HG02840 (cell line): Measurements from ENCODE around the gene COL11A1.
"Not testable (repeated sequence)": the region's sequence is repeated elsewhere in the genome, so short reads cannot be mapped to it uniquely, and the experiment has no call there.

ENCODE experiments used
- ATAC-seq: cut with Tn5 transposase; IDR thresholded peaks from one replicate; pipeline ENCODE4 v1.9.1; 2021; ENCODE audit warnings: mild to moderate bottlenecking, moderate library complexity, moderate number of reproducible peaks; ENCODE audit not compliant: unreplicated experiment, low FRiP score

COL11A1 gene

GRCh38 chr1:103087256-103087655 is 21.1 kb downstream of the COL11A1 start:
- ATAC-seq, result no peak

DNA sequence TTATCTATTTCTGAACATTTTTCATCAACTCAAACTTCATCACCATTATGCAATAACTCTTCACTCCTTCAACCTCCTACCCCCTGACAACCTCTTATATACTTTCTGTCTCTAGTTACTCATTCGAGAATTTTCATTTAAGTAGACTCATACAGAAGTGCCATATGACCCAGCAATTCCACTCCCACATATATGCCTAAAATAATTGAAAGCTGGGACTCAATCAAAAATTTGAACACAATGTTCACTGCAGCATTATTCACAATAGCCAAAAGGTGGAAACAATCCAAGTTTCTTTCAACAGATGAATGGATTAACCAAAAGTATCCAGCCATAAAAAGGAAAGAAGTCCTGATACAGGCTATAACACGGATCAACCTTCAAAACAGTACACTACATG is 24.1 kb downstream of the COL11A1 start:
- ATAC-seq, result no peak

- no peak for ATAC-seq
Observed at GRCh38 chr1:103075316-103076000, 32.9 kb downstream of the COL11A1 start.

DNA sequence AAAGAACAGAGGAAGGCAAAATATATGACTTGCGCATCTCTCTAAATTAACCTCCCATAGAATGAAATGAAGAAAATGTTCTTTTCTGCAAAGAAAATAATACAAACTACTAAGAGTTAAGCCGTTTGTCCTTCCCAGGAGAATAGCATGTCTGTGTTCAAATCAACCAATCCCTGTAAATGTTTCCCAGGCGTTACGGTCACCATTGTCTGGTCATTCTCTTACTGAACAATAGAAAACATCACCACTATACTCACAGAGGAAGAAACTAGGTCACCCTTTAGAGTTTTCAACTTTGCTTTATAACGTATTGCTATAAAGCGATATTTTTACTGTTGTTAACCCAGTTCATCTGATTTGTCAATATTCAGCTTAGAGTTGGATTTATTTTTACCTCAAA is 34.1 kb downstream of the COL11A1 start:
- ATAC-seq, result no peak

GRCh38 chr1:103069201-103069600 is 39.1 kb downstream of the COL11A1 start:
- ATAC-seq, result no peak

DNA sequence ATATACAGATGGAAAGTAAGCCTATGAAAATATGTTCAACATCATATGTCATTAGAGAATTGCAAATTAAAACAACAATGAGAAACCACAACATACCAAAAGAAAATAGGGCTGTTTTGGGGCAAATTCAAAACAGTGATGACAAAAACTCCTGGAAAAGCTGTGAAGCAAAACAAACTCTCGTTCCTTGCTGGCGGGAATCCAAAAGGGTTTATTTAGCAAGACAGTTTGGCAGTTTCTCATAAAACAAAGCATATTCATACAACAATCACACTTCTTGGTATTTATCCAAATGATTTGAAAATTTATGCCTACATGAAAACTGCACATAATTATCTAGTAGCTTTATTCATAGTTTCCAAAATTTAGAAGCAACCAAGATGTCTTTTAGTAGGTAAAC is 44.4 kb downstream of the COL11A1 start:
- no peak for ATAC-seq

GRCh38 chr1:103058391-103058790 is 49.9 kb downstream of the COL11A1 start:
- ATAC-seq, result no peak

DNA sequence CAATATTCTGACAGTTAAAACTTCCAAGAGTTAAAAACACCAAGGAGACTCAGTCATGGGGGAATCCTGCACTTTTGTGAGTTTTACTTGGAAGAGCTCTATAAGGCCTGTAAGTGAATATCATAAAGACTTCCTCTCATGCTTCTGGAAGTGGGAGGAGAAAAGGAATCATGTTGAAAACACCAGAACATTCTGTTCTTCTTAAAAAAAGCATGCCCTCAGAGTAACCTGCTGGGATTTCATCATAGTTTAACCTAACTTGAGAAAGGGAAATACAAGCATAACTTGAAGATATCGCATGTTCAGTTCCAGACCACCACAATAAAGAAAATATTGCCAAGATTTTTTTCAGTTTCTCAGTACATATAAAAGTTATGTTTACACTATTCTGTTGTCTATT is 51.9 kb downstream of the COL11A1 start:
- no peak for ATAC-seq

DNA sequence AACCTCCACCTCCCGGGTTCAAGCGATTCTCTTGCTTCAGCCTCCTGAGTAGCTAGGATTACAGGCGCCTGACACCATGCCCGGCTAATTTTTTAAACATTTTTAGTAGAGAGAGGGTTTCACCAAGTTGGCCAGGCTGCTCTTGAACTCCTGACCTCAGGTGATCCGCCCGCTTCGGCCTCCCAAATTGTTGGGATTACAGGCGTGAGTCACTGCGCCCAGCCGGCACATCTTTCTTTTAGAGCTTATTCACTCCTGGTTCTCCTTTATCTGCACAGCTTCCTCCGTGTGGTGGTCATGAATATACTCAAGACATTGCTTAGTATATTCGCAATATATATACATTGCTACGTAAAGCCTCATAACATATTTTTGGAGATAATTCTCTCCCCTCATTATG is 80.2 kb downstream of the COL11A1 start:
- ATAC-seq, result not testable (repeated sequence)

DNA sequence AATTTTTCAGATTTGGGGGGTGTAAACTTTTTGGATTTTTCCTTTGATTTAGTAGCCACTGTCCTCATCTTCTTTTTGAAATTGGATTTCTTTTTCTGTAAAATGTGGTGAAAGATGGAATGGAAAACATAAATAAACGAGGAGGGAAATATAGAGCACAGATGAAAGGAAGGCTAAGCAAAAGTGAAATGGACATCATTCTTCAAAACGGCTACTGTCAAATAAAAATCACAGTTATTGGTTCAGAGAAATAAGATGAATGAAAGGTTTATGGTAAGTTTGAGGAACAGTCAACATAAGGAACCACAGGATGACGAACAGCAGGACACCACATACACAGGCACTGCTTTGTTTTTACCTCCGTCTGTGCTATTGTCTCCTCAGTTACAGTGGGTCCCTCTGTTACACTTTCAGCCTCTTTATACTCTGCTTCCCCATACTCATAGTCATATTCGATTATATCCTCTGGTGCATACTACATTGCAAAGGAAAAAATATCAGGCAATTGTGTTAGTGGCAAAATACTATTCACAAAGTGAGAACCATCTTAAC is 82.4 kb downstream of the COL11A1 start:
- no peak for ATAC-seq

DNA sequence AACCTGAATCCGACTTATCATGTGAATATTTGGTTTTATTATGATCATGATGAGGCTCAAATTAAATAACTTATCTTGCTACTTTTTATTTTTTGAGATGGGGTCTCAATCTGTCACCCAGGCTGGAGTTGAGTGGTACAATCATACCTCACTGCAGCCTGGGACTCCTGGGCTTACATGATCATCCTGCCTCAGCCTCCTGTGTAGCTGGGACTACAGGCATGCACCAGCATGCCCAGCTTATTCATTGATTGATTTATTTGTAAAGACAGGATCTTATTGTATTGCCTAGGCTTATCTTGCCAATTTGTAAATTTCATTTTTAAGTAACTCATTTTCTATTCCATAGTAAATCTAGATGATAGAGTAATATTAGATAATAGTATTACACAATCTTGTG is 84.3 kb downstream of the COL11A1 start:
- ATAC-seq, result no peak

DNA sequence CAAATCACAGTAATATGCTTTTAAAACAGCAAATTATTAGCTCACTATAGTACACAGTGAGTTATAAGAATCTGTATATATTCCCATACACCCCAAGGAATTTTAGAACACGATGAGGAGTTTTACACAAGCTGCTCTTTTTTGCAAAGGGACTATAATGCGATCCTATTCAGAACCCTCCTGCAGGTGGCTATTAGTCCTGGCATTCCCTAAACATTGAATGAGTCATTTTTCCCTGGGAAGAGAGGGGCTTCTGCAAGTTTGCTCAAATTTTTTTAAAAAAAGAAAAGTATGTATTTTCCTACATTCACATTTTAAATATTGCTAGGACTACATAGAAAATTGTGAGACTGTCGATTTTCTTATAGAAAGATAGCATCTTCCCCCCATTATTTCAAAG is 106.3 kb downstream of the COL11A1 start:
- ATAC-seq, result no peak

- no peak for ATAC-seq
Observed at GRCh38 chr1:102978874-102979273, 129.4 kb downstream of the COL11A1 start.

DNA sequence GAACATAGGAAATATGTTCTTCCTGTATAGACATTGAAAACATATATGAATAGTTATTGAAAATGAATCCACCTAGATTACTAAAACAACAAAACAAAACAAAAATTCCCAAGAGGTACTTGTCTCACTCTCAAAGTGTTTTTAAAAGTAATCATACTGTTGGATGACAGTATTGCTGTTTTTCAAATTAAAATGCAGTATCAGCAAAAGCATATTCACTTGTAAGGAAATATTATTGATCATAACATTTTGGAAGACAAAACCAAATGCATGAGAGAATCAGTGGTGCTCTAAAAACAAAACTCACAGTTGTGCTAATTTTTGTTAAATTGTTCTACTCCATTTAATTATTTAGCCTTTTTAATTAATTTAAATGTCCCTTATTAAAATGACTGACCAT is 131.0 kb downstream of the COL11A1 start:
- ATAC-seq, result no peak

DNA sequence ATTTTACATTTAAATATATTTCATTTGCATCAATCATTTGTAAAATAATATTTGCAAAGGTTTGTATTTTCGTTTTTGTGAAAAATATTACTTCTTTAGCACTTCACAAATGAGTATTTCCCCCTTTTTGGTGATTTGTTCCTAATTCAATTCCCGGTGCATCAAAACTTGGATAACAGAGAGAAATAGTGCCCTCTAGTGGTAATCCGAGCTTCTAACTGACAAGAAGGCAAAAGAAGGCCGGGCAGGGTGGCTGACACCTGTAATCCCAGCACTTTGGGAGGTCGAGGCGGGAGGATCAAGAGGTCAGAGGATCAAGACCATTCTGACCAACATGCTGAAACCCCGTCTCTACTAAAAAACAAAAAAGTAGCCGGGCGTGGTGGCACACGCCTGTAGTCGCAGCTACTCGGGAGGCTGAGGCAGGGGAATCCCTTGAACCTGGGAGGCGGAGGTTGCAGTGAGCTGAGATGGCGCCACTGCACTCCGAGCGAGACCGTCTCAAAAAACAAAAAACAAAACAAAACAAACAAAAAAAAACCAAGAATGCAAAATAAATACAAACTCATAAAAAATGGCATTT is 137.7 kb downstream of the COL11A1 start:
- peak; percentile 65 for ATAC-seq

DNA sequence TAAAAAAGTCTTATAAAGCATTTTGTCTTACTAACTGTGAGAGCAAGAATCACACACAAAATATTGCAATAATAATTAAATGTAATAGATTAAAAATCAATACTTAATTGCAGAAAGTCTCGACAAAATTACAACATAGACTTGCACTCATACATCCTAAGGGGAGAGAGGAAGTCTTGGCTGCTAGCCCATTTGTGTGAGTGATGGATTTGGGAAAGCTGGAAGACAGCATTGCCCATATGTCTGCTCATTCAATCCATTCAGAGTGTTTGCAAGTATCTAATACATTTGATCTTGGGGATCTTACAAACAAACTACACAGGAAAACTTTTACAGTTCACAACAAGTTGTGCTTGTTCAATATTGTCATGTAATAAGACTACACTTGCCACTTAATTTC is 140.5 kb downstream of the COL11A1 start:
- ATAC-seq, result no peak

- no peak for ATAC-seq
Observed at GRCh38 chr1:102961549-102961948, 146.8 kb downstream of the COL11A1 start.

DNA sequence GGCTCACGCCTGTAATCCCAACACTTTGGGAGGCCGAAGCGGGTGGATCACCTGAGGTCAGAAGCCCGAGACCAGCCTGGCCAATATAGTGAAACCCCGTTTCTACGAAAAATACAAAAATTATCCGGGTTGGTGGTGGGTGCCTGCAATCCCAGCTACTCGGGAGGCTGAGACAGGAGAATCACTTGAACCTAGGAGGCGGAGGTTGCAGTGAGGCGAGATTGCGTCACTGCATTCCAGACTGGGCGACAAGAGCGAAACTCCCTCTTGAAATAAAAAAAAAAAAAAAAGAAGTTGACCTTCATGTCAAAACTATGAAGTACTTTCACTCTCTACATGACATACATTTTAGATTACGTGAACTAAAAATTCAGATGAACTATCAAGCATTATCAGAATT is 153.7 kb downstream of the COL11A1 start:
- no peak for ATAC-seq

GRCh38 chr1:102952400-102952799 is 155.9 kb downstream of the COL11A1 start:
- ATAC-seq, result no peak

- ATAC-seq, result no peak
Observed at GRCh38 chr1:102942324-102942723, 166.0 kb downstream of the COL11A1 start.

DNA sequence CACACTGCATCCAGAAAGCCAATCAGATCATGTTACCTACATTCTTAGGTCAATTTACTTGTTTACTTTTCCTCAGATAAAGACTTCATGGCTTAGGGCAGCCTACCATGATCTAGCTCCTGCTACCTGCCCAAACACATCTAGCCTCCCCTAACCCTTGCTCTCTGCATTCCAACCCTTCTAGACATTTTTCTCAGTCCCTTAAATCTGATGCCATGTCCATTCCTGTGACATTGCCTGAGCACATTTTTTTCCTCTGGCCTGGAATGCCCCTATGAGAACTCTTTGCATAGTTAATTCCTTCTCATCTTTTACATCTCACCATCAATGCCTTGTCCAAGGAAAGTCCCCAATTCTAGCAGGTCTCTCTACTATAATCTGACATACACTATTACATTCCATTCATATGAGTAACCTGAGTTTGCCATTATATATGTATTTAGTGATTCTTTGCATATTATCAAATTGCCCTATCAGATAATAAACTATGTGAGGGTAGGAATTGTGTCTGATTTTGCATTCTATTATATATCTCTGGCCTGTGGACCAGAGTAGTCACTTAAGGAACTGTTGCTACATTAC is 166.9 kb downstream of the COL11A1 start:
- no peak for ATAC-seq

GRCh38 chr1:102937401-102937800 is 170.9 kb downstream of the COL11A1 start:
- no peak for ATAC-seq
